Activated CD4-positive, CD25-positive, alpha-beta regulatory T cell (primary cell): Measurements from ENCODE around the gene KIF26A.
A peak's percentile ranks its signal among the peaks of the same experiment; 100 is the strongest.

ENCODE experiments used
- DNase-seq, 4 experiments: peaks; one replicate each; lab custom pipeline; 2025; lab: John Stamatoyannopoulos, UW

Gene KIF26A

DNA sequence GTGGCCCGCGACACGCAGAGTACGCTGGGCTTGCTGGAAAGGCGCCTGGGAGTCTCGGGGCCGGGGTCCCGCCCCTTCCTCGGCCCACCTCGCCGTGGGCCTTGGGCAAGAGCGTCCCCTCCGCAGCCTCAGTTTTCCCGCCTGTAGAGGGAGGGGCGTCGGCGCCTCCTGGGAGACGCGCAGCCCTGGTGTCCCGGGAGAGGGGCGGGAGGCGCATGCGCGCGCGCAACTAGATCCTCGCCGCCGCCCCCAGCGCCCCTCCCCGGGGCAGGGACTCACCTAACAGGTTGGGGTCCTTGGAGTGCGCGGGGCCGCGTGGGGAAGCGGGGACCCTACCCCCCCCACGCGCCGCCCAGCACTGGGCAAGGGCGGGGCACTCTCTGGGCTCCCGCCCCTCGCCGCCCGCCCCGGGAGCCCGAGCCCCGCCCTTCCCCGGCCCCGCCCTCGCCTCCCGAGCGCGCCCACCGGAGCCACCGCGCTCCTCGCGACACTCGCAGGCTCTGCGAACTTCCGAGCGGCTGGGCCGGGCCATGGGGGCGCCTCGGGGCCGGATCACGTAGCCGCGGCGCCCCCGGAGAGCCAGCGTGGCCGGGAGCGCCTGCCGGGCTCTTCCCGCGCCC is at the start of gene KIF26A:
KIF26A (plus strand) TSS at position 490 of the 620 bp plus-strand sequence. CDS start 136 bp downstream, outside the sequence.
- DNase-seq = no peak

DNA sequence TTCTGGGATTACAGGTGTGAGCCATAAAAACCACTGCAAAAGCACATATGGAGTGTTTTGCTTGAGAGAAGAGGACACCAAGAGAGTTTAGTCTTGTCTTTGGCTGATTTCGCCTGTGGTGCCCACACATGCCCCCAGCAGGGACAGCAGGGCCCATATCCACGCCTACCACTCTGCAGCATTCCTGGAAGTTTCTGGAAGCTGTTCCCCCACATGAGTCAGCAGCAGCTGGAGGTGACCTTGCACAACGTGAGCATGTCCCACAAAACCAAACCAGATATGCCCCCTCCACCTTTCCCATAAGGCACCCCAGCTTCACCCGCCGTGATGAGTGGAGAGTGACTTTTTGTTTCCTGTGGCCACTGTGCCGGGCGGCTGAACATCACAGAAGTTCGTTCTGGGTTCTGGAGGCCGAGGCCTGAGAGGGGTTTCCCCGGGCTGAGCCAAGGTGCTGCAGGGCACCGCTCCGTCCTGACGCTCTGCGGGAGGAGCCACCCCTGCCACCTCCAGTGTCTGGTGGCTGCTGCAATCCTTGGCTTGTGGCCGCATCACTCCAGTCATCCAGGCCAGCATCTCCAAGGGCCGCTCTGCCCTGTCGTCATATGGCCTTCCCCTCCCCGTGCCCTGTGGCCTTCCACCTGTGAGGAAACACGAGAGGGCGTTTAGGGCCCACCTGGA is 48.2 kb upstream of the KIF26A start:
- DNase-seq = no peak

DNA sequence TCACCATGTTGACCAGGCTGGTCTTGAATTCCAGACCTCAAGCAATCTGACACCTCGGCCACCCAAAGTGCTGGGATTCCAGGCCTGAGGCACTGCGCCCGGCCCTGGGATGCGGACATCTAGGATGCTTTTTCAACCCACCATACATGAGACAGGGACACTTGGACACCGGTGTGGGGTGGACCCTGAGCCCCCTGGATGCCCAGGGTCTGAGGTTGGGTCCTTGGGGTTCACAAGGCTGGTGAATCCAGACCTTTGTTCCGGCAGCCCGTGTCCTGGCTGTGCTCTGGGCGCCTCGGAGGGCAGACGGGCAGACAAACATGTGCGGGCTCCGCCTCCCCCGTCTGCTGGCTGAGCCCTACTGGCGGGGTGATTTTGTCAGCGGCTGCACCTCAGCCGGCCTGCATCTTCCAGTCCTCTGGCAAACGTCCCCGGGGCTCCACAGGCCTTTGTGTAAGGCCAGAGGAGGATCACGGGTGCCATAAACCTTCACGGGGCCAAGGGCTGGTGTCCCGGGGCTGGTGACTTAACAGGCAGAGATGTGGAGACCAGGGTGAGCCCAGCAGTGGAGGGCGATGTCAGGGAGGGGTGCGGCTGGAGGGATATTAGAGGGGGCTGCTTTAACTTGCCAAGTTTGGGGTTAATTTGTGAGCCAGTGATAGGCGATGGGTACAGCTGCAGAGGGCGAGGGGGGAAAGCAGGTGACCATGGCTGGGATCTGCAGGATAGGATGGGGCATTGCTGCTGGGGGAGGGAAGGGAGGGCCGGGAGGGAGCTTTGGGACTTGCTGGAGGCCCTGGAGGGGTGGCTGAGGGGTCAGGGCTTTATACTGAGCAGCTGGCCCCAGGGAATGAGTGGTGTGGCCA is 47.1 kb upstream of the KIF26A start:
- no peak for DNase-seq

DNA sequence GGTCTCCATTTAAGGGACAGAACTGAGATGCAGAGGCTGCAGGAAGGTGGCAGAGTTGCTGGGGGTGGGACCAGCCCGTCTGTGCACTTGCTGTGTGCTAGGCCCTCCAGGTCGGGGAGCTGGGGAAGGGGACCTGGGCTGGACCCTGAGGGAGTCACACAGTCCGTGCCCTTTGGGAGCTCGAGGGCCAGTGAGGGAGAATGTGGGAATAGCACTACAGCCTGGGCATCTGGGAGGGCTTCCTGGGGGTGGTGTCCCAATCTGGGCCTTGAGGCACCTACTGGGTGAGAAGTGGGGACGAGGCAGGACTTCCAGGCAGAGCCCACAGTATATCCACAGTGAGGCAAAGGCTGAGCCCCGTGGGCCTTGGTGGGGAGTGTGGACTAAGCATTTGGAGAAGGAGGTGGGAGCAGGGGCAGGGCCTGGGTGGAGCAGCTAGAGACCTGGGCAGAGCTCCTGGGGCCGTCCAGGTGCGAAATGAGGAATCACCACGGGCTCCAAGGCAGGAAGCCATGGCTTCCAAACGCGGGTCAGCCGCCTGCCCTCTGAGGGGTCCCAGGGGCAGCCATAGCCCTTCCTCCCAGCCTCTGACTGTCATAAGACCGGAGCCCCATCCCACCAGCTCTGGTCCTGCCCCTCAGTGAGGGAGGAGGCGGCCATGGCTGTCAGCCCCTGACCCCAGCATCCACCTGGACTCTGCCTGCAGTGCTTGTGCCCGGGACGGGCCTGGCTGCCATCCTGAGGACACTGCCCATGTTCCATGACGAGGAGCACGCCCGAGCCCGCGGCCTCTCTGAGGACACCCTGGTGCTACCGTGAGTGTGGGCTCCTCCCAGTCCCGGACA is 46.2 kb upstream of the KIF26A start:
- DNase-seq = no peak

DNA sequence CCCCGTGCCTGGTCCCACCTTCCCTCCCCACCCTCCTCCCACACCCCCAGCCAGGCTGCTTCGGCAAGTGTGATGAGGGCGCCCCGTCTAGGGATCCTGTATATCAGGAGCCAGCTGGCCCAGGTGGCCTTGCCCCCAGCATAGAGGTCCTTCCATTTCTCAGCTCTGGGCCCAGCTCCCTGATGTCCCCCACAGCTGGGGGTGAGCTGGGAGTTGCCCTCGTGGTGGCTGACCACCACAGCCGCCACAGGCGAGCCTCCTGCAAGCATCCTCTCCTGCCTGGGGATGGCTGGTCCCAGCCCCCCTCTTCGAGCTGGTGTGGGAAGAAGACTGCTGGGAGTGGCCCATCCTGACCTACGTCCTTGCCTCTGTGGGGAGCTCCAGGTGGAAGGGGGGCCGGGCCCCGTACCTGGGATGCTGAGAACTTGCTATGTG is 45.4 kb upstream of the KIF26A start:
- DNase-seq = no peak

DNA sequence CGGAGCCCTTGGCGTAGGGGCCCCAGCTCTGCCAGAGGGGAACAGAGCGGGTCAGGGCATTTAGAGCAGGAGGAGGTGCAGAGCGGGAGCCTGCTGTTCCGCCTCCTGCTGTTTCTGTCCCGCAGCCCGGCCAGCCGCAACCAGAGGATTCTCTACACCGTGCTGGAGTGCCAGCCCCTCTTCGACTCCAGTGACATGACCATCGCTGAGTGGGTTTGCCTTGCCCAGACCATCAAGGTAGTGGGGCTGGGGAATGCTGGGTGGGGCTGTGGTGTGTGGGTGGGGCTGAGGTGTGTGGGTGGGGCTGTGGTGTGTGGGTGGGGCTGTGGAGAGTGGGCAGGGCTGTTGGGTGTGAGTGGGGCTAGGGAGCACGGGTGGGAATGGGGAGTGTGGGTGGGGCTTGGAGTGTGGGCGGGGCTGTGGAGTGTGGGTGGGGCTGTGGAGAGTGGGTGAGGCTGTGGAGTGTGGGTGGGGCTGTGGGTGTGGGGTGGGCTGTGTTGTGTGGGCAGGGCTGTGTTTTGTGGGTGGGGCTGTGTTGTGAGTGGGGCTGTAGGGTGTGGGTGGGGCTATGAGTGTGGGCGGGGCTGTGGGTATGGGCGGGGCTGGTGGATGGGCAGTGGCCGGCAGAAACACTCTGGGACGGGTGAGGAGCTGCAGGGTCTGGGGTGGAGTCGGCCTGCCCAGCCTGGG is 44.9 kb upstream of the KIF26A start:
- DNase-seq = no peak

DNA sequence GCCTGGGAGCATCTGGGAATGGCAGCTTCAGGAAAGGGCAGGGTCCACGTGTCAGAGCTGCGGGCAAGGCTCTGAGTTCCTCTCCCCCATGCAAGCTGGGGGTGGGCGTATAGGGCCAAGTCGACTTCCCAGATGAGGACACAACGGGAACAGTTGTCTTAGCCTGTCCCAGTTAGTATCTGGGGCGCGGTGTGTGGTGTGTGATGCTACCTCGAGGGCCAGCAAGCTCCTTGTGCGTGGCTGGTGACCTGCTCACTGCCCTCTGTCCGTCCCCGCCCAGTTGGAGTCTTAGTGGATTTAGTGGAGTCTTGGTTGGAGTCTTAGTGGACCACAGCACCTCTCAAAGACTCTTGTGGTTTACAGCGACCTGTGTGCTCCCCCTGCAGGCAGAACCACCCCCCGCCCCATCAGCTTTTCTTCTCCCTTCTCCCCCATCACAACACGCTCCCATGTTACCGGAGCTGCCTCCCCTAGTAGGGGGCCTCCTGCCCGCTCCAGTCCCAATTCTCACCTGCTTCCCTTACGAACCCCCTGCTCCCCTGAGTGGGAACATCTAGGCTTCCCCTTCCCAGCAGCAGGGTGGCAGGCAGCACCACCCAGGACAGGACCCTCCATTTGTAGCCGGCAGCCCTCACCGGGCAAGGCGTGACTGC is 44.2 kb upstream of the KIF26A start:
- DNase-seq = no peak

DNA sequence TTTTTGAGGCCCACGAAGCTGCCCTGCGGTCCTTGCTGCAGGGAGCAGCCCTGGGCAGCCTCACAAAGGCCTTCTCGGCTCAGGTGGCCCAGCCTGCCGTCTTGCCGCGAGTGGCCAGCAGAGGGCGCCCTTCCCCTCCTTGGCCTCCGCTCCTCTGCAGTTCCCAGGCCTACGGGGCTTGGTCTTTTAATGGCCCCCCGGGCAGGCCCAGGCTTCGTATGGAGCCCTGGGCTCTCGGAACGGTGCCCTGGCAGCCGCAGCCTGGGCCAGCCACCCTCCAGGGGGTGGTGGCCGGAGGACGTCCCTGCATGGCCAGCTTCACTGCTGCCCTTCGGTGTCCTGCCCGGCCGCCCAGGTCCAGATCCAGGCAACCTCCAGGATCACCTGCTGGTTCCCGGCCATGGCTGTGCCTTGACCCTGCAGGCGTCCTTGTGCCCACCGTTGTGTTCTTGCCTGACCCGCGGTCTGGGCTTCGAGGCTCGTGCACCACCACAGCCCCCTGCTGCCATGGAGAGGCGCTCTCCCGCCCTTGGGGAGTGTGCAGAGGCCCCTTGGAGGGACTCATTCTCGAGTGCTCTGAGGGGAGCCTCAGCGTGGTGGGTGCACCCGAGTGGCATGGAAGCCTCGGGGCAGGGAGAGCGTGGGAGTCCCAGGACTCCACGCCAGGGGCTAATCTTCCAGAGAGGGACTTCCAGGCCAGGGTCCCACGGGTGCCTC is 43.5 kb upstream of the KIF26A start:
- DNase-seq = peak; percentile 48 to 67 (median 50)

DNA sequence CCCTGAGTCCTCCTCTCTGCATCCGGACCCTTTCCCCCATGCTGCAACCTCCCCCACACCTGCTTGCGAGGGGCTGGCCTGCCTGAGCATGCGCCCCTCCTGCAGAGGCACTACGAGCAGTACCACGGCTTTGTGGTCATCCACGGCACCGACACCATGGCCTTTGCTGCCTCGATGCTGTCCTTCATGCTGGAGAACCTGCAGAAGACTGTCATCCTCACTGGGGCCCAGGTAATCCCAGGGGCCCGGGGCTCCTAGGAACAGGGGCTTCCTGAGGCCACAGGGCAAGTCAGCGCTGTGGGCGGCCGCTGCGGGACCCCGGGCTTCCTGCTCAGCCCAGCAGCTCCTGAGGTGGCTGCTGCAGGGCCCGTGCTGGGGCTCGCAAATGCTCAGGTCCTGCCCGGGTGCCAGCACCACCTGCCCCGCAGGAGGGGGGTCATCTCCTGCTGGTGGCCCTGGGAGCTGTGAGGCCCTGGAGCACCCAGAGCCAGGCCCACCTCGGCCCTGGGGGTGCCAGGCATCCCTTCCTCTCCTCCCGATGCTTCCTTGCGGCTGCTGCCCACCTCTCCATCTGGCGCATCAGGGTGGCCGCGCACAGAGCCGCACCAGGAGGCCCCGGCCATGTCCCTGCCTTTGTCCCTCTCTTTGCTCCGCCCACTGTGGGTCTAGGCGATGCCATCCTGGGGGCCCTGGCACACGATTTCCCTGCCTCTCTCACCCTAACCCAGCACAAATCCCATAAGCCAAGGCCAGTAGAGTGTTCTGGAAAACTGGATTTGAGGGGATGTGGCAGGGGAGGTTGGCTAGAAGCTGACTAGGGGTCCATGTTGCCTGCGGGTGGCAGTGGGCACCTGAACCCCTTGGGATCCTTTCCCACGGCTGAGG is 42.7 kb upstream of the KIF26A start:
- DNase-seq = no peak

DNA sequence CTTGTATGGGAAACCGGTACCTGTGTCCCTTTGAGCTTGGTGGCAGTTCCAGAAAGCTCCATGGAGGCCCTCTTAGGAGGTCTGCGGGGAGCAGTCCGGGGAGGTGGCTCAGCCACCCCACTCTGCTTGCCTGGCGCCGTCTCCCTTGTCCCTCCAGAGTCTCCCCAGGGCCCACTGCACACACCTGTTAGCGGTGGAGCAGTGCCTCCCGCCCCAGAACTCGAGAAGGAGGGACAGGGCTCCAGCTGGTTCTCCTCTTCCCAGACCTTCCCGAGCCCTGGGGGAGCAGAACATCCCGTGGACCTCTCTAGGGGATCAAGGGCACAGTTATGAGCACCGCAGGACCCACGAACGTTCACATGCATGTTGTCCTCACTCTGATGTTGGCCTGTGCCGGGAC is 42.1 kb upstream of the KIF26A start:
- no peak for DNase-seq

DNA sequence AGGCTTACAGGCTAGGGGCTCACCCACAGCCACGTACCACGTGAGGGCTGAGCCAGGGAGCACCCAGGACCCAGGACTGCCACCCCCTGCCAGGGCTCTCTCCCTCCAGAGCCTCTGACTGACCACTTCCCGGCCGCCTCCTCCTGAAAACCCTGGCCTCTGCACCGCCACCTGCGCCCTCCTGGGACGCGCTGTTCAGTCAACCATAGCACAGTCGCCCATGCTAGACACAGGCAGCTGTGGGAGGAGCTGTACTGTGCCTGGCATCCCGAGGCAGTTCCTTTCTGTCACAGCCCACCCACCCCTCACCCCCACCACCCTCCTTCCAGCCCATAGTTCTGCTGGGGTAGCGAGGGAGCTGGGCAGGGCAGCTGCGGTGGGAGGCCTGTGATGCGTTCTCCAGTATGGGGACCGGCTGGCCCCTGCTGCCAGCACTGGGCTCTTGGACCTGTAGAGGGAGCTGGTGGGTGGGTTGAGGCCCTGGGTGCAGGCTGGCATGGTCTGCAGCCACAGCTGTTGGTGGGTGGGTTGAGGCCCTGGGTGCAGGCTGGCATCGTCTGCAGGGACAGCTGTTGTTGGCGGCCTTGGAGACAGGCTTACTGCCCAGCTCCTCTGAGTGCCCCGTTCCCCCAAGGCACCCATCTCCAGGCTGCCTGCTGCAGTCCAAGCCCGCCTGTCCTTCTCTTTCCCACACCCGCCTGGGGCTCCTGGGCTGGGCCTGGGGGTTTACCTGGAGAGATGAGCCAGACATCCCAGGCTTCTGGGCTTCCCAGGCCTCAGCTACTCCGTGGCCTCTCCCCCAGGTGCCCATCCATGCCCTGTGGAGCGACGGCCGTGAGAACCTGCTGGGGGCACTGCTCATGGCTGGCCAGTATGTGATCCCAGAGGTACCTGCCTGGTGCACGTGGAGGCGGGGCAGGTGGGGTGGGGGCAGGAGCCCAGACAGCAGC is 41.4 kb upstream of the KIF26A start:
- no peak for DNase-seq

DNA sequence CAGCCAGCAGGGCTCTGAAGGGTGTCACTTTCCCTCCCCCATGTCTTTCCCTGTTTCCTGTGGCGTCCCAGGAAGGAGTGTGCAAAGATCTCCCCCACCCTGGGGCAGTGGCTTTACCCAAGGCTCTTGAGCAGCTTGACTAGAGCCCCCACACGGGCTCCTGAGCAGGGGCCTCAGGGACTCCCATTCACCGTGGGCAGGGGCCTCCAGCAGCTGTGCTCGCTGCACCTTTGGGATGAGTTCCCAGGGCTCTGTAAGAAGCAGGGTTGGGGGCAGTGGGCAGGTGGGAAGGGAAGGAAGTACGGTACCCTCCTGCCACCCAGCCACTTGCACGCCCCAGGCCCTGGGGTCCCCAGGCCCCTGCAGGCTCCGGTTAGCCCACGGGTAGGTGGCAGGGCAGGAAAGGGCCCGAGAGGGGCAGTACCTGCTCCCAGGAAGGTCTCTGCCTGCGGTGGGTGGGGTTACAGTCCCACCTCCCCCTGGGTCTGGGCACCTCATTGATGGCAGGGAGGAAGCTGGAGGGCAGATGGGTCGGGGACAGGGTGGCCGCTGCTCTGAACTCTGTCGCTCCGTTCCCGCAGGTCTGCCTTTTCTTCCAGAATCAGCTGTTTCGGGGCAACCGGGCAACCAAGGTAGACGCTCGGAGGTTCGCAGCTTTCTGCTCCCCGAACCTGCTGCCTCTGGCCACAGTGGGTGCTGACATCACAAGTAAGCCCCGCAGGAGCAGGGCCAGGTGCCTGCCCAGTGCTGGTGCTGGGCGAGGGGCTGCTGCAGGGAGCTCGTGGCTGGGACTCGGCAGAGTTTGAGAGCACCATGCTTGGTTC is 39.9 kb upstream of the KIF26A start:
- DNase-seq = no peak

DNA sequence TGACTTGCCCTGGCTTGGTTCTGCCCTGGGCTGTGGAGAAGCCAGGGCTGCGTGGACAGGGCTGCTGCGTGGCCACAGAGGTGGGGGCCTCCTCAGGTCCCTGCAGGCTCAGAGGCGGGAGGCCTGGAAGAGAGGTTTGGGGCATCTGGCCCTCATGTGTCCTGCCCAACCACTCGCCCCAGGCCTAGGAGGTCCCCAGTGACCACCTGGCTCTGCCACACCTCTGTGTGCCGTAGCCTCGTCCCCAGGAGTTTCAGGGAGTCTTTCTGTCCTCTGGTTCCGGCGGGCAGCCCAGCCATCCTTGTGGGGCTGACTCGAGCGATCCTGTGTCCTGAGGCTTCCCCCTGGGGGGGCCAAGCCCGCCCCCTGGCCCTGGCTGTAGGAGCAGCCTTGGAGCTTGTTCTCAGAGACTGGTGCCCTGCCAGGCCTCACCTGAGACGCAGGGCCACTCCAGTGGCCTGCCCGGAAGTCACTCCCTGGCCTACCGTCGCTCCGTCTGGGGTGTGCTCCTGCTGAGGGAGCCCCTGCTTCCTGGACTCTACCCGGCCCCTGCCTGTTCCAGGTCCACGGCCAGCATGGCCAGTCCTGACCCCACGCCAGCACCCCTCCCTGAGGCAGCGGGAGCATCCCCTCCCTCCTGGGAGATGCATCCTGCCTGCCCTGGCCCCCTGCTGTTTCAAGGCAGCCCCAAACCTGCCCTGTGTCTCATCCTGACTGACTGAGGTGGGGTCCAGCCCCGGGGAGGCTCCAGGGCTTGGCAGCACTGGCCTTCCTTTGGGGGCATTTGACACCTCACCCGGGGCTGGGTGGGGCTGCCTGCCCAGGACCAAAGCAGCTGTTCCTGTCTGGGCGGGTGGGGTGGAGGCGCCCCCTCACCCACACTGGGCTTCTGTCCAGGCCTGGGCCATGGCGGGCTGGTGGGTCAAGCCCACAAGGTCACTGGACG is 39.0 kb upstream of the KIF26A start:
- no peak for DNase-seq

DNA sequence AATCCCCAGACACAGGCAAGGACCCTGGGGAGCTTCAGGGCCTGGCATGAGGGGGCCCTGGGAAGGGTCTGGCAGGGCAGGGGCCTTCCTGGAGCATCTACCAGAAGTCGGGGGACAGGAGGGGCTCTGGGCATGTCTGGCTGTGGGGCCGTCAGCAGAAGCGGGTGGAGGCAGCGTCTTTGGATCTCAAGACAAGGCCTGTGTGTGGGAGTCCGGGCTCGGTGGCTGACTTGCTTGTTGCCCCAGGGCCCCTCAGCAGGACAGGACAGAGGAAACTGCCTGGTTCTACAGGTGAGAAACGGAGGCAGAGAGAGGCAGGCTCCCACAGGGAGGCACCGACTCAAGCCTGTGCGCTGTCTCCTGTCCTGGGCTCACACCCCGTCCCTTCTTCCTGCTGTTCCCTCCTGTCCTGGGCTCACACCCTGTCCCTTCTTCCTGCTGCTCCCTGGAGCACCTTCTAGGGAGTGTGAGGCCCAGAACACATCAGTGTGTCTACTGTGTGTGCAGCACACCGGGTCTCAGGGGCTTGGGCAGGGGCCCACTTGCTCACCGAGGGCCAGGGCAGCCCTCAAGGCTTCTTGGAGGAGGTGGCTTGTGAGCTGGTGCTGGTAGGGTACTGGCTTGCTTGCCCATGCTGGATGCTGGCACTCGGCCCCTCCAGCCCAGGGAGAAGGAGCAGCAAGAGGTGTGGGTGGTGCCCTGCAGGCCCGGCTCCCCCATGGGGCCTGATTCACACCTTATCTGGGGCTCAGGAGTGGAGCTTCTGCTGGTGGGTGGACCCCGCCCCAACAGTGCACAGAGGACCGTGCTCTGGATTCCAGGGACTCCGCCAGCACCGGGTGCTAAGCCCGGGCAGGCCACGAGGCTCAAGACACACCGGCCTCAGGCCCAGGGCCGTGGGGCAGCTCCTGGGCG is 38.0 kb upstream of the KIF26A start:
- DNase-seq = no peak

DNA sequence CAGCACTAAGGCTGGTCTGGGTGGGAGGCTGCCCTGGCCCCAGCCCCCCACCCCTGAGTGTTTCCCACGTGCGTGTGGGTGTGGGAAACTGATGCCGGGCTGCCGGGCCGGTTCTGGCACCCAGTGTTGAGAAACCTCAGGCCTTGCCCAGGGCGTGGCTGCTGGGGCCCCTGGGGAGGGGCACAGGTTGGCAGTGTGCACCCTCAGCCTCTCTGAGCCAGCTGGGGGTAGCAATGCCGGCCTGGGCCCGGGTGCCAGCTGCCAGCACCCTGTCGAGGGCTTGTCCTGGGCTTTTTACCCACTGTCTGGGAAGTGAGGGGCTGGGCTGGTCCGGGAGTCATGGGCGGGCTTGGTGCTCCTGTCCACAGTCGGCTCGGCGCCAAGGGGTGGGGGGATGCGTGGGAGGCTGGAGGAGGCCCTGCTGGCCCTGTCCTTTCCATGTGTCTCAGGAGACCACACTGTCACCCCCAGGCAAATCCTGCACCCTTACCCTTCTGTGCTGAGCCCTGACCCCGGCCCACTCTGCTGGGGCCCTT is 37.2 kb upstream of the KIF26A start:
- DNase-seq = no peak
